Prostate gland (tissue), 1 donor: ENCODE results near the gene TNNI2.
"Not testable (repeated sequence)": the region's sequence is repeated elsewhere in the genome, so short reads cannot be mapped to it uniquely, and the experiment has no call there.

Source experiments
- POLR2A ChIP-seq: fragments of 450-650 bp; IDR thresholded peaks from one replicate; pipeline ENCODE4 v1.6.1; 2016; ENCODE audit warnings: antibody characterized with exemption, mild to moderate bottlenecking
- POLR2AphosphoS5 ChIP-seq: sonication (generic); formaldehyde crosslinking; IDR thresholded peaks from one replicate; pipeline ENCODE4 v1.6.1; 2017; ENCODE audit warnings: antibody characterized with exemption

- not testable (repeated sequence) for TF ChIP-seq POLR2A, POLR2AphosphoS5
Measured at GRCh38 chr11:1803835-1804519, 34.8 kb upstream of the TNNI2 start.
